GM21423 (cell line): ENCODE results near the gene UCK2.

Experiments used
- ATAC-seq: cut with Tn5 transposase; IDR thresholded peaks from one replicate; pipeline ENCODE4 v1.9.1; 2021; ENCODE audit warnings: mild to moderate bottlenecking, moderate library complexity; ENCODE audit not compliant: unreplicated experiment

Gene UCK2

DNA sequence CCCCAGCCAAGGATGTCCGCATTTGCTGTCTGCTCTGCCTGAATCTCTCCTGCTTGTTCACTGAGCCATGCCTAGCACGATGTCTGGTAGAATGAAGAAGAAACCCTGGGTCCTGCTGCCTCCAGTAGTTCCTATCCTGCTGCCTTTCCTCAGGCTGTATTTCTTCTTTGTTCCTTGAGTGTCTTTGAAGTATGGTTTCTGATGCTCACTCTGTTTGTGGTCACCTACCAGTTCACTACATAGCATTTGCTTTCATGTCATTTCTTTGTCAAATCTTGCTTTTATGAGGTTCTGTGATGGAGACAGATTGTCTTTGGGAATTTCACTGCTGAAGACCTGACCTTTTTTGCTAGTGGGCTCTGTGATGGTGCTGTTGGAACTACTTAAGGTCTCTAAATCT is 5.9 kb downstream of the UCK2 start:
- no peak for ATAC-seq

GRCh38 chr1:165834229-165834628 is 6.8 kb downstream of the UCK2 start:
- ATAC-seq: no peak

DNA sequence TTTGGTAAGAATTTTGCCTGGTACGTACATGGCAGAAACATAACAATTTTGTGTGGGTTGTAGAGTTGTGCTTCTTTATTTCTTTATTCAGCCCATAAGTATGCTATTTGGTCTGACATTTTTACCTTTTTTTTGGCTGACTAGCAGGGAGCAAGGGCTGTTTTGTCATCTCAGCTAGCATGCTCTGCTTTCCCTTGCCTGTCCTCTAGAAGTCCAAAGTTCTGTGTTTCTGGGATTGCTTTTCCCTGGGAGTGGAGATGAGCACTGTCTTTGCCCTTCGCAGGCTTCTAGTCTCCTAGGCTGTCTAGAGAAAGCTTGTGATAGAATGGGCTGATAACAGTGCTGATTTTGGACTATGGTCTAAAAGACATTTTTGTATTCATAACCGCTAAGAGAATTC is 7.5 kb downstream of the UCK2 start:
- no peak for ATAC-seq

- ATAC-seq: no peak
Measured at GRCh38 chr1:165836664-165837482, 9.5 kb downstream of the UCK2 start.

- no peak for ATAC-seq
Measured at GRCh38 chr1:165837838-165838364, 10.5 kb downstream of the UCK2 start.

DNA sequence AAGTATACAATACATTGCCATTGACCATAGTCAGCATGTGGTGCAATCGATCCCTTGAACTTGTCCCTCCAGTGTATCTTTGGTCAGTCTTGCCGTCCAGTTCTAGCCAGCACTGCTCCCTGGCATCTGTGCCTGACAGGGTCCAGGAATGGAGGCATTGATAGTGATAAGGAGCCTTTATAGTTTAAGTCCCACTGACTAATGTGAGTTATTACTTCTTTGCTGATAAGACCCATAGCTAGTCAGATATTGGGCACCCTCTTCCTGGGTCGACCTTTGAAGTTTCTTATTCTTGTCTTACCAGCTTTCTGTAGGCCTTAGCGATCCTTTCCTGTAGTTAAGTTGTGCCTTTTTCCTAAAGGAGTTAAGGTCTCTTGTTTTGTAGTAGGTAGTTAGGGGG is 13.0 kb downstream of the UCK2 start:
- ATAC-seq: no peak

DNA sequence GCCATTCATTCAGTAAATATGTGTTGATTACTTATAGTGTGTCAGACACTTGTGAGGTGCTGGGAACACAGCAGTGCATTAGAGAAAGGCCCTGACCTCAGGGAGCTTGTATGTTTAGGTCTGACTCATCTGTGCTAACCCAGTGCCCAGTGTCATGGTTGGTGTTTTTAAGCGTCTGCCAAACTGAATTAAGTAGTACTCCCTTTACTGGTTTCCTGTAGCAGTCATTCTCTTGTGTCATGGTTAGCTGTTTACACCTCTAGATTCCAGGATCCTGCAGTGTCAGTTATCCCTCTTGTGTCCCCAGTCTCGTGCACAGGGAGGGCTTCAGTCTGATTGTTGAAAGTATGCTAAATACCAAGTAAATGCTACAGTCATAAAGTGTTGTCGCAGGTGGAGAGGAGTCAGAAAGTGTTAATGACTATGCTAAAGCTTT is 14.2 kb downstream of the UCK2 start:
- peak; percentile 39 for ATAC-seq

DNA sequence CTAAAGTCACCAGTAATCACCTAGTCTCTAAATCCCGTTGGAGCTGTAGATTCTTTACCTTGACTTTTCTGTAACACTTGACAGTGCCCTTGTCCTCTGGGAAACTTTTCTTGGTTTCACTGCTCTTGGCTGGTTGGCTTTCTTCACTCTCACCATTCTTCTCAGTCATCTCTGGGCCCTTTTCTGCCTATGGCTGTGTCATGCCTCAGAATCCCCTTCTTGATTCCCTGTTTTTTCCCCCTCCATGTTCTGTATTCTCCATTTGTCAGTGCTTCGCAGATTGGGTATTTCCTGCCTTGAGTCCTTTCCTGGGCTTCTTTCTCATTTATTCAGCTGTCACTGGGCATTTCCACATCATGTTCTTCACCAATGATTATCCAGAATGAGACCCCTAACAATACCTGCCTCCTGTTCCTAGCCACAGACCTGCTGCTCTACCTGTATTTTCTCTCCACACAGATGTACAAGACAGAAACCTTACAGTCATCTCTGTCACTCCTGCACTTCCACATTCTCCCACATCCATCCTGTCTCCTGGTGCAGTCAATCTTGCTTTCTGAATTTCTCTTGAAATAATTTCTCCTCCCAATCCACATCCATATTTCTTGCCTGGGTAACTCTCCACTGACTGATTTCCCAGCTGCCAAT is 14.7 kb downstream of the UCK2 start:
- ATAC-seq: peak; percentile 33

- ATAC-seq: peak; percentile 53
Measured at GRCh38 chr1:165842671-165843129, 15.3 kb downstream of the UCK2 start.

GRCh38 chr1:165843304-165843703 is 15.9 kb downstream of the UCK2 start:
- no peak for ATAC-seq

DNA sequence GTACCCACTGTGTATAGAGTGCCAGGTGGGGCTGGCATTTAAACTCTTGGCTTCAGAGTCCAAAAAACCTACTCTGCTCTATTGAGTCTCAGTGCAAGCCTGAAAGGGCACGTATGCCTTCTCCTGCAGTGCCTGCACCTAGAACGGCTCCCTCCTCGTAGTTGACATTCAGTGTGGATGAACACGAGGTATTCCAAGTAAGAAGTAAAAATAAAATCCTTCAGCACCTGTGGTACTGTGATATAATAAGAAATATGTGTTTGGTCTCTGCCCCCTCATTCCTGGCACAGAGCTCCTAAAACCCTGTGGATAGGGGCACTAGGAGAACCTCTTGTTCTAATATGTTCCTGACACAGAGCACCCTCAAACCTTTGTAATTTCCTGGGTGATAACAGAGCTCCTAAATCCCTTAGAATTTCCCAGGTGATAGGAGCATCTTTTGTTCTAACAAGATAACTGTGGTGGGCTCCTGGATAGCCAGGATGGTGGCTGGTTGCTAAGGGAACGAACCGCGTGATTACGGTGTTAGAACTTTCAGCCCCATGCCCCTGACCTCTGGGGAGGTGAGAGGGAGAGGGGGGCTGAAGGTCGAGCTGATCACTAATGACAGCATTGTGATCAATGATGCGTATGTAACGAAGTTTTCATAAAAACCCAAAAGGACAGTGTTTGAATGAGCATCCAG is 16.8 kb downstream of the UCK2 start:
- ATAC-seq: no peak

- ATAC-seq: no peak
Measured at GRCh38 chr1:165844933-165845332, 17.5 kb downstream of the UCK2 start.

- no peak for ATAC-seq
Measured at GRCh38 chr1:165845569-165845968, 18.2 kb downstream of the UCK2 start.

DNA sequence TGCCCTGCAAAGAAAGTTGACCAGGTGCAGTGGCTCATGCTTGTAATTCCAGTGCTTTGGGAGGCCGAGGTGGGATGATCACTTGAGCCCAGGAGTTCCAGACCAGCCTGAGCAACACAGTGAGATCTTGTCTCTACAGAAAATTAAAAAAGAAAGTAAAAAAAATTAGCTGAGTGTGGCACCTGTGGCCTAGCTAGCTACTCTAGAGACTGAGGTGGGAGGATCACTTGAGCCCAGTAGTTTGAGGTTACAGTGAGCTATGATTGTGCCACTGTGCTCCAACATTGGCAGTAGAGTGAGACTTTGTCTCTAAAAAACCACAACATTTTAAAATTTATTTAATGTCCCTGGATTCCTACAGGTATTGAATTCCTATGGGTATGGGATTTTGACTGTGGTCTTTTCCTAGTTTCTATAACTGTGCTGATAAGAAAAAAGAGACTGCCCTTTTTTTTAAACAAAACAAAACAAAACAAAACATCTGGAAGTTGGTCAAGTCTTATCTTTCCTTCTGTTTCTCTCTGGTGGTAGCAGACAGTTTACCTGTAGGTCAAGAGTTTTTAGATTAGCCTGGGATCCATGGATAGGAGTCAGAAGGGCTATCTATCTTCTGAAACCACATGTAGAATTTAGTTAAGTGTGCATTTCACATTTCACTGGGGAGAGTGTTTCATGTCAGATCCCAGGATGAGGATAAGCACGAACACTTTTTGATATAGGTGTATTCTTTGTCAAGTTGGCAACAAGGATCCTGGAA is 18.8 kb downstream of the UCK2 start:
- ATAC-seq: no peak

- no peak for ATAC-seq
Measured at GRCh38 chr1:165847486-165847885, 20.1 kb downstream of the UCK2 start.

GRCh38 chr1:165849353-165850133 is 22.1 kb downstream of the UCK2 start:
- no peak for ATAC-seq

DNA sequence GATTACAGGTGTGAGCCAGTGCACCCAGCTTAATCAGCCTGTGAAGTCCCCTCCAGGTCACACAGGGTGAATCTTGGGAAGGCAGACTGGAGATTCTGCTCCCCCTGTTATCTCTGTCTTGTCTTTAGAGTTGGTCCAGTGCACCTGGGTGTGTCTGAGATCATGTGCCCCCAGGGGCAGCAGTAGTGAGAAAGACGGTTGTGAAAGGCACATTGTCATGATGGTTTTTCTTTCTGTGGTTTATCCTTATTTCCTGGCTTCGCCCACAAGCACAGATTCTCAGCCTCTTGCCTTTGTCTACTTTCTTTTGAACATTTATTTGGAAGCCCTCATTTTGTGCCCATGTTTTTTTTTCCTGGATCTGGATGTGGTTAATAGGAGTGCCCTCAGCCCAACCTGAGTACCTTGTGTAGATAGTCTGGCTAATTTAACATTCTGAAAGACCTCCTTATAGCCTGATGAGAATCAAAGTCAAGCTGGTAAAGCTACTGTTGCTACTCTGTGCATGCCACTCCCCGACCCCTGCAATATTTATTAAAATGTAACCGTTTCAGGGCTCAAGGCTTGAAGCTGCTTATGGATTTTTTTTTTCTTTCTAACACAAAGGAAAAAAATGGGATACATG is 23.7 kb downstream of the UCK2 start:
- ATAC-seq: peak; percentile 81

DNA sequence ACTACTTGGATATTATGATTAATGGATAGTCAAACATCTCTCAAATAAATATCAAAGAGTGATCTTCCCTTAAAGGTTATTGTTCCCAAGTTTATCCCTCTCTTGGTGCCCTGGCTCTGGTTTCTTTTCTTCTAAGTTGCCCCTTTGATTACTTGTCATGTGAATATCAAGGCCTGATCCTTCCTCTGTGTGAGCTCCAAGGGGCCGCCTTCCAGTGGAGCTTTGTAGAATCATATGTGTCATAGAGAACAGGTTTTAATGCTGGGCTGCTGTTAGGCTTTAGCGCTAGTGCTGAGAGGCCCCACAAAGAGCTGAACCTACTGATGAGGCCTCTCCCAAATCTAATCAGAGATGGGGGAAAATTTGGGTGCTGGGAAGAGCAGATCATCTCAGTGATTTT is 25.5 kb downstream of the UCK2 start:
- ATAC-seq: no peak

GRCh38 chr1:165853528-165854075 is 26.2 kb downstream of the UCK2 start:
- no peak for ATAC-seq
